Fibroblast of lung (primary cell): ENCODE data around the gene DUS2.
"Not testable (repeated sequence)": the region's sequence is repeated elsewhere in the genome, so short reads cannot be mapped to it uniquely, and the experiment has no call there.

Experiments
- EZH2 ChIP-seq: IDR thresholded peaks from 2 replicates; pipeline ENCODE4 v1.5.1; 2012; ENCODE audit warnings: low read length, control low read depth, mild to moderate bottlenecking; ENCODE audit errors: missing control alignments
- TF ChIP-seq, protein P1 (sequence below), 2 donors: IDR thresholded peaks in 1 of 2; conservative IDR thresholded peaks in 1 of 2; 1 replicate in 1 of 2; 2 replicates in 1 of 2; pipeline ENCODE4 v1.5.1; 2011 to 2012; ENCODE audit warnings: low read length in 2 of 2, control low read depth in 1 of 2, inconsistent platforms in 1 of 2, low read depth in 1 of 2, mild to moderate bottlenecking in 1 of 2

DNA sequence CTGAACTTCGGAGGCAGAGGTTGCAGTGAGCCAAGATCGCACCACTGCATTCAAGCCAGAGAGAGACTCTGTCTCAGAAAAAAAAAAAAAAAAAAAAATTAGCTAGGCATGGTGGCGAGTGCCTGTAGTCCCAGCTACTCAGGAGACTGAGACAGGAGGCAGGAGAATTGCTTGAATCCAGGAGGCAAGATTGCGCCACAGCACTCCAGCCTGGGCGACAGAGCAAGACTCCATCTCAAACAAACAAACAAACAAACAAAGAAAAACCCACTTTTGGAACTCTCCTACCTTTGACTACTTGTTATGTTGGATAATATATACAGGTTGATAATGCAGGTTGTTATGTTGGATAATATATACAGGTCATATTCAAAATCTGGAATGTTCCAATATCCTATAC is 97.4 kb downstream of the DUS2 start:
- TF ChIP-seq, protein P1, sequence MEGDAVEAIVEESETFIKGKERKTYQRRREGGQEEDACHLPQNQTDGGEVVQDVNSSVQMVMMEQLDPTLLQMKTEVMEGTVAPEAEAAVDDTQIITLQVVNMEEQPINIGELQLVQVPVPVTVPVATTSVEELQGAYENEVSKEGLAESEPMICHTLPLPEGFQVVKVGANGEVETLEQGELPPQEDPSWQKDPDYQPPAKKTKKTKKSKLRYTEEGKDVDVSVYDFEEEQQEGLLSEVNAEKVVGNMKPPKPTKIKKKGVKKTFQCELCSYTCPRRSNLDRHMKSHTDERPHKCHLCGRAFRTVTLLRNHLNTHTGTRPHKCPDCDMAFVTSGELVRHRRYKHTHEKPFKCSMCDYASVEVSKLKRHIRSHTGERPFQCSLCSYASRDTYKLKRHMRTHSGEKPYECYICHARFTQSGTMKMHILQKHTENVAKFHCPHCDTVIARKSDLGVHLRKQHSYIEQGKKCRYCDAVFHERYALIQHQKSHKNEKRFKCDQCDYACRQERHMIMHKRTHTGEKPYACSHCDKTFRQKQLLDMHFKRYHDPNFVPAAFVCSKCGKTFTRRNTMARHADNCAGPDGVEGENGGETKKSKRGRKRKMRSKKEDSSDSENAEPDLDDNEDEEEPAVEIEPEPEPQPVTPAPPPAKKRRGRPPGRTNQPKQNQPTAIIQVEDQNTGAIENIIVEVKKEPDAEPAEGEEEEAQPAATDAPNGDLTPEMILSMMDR (conservative IDR thresholded peaks at IDR 0.05 in 1 of 2, IDR thresholded peaks at IDR 0.05 in 1 of 2; ENCODE audit: low read depth in 1 of 2, low read length in 2 of 2) = not testable (repeated sequence)
- not testable (repeated sequence) for TF ChIP-seq EZH2
